GM23338 (cell line): ENCODE measurements around the gene COA8. TPM values are rescaled to one million over a fixed set of nuclear protein-coding genes. Genes with fewer than 3 reads are reported as not detected.

Experiments
- ATAC-seq: fragments of 200-7000 bp; cut with Tn5 transposase; 3 replicates; pipeline ENCODE4 v1.9.1; 2020
- DNase-seq: peaks from one replicate; pipeline ENCODE4 v3.0.0-alpha.2; 2015; ENCODE audit warnings: low spot score
- H2AFZ ChIP-seq: fragments of 200-600 bp; sonication (generic); 2 replicates; pipeline ENCODE4 v1.8.0; 2016; ENCODE audit warnings: antibody characterized with exemption, mild to moderate bottlenecking, moderate library complexity
- H3F3A ChIP-seq: fragments of 200-600 bp; sonication (generic); replicated peaks from 2 replicates; pipeline ENCODE4 v1.8.0; 2017; ENCODE audit warnings: antibody characterized with exemption, mixed run types, low read depth
- H3K27ac ChIP-seq: fragments of 200-600 bp; sonication (generic); 2 replicates; pipeline ENCODE4 v1.6.1; 2016; ENCODE audit warnings: low read depth
- H3K27me3 ChIP-seq: fragments of 200-600 bp; sonication (generic); 2 replicates; pipeline ENCODE4 v1.8.0; 2016; ENCODE audit warnings: mild to moderate bottlenecking, mixed run types, moderate library complexity; ENCODE audit not compliant: insufficient read depth
- H3K36me3 ChIP-seq: fragments of 200-600 bp; sonication (generic); 2 replicates; pipeline ENCODE4 v1.8.0; 2016; ENCODE audit warnings: mild to moderate bottlenecking; ENCODE audit not compliant: insufficient read depth
- H3K4me1 ChIP-seq: fragments of 200-600 bp; sonication (generic); 2 replicates; pipeline ENCODE4 v1.8.0; 2016; ENCODE audit warnings: mild to moderate bottlenecking, moderate library complexity; ENCODE audit not compliant: insufficient read depth
- H3K4me2 ChIP-seq: fragments of 200-600 bp; sonication (generic); 2 replicates; pipeline ENCODE4 v1.7.1; 2017; ENCODE audit warnings: mixed run types
- H3K4me3 ChIP-seq: fragments of 200-600 bp; sonication (generic); 2 replicates; pipeline ENCODE4 v1.6.1; 2016; ENCODE audit warnings: mixed run types
- H3K79me2 ChIP-seq: fragments of 200-600 bp; sonication (generic); replicated peaks from 2 replicates; pipeline ENCODE4 v1.8.0; 2017; ENCODE audit warnings: mild to moderate bottlenecking; ENCODE audit not compliant: insufficient read depth
- H3K9me2 ChIP-seq: fragments of 200-600 bp; sonication (generic); 2 replicates; pipeline ENCODE4 v1.8.0; 2017; ENCODE audit not compliant: insufficient read depth
- H4K20me1 ChIP-seq: fragments of 200-600 bp; sonication (generic); replicated peaks from 2 replicates; pipeline ENCODE4 v1.8.0; 2017; ENCODE audit warnings: mild to moderate bottlenecking; ENCODE audit not compliant: insufficient read depth
- H3K27ac Mint-ChIP-seq: 2 replicates; pipeline ENCODE4 v1.8.0; 2020; ENCODE audit warnings: inconsistent platforms, mild to moderate bottlenecking, moderate library complexity, mixed read lengths
- H3K27me3 Mint-ChIP-seq: 3 replicates; pipeline ENCODE4 v1.8.0; 2022; ENCODE audit warnings: low read depth, mild to moderate bottlenecking, moderate library complexity, mixed read lengths, inconsistent platforms; ENCODE audit not compliant: insufficient read depth, poor library complexity
- H3K36me3 Mint-ChIP-seq: 3 replicates; pipeline ENCODE4 v1.8.0; 2021; ENCODE audit warnings: low read depth, mild to moderate bottlenecking, inconsistent platforms, moderate library complexity, mixed read lengths
- H3K4me1 Mint-ChIP-seq: 3 replicates; pipeline ENCODE4 v1.8.0; 2020; ENCODE audit warnings: mild to moderate bottlenecking, inconsistent platforms, mixed read lengths
- H3K4me3 Mint-ChIP-seq: 3 replicates; pipeline ENCODE4 v1.8.0; 2021; ENCODE audit warnings: moderate library complexity, mild to moderate bottlenecking, inconsistent platforms, mixed read lengths
- H3K9me3 Mint-ChIP-seq: 3 replicates; pipeline ENCODE4 v1.8.0; 2020; ENCODE audit warnings: moderate library complexity, mild to moderate bottlenecking, inconsistent platforms, mixed read lengths
- EZH2 ChIP-seq: fragments of 200-600 bp; sonication (generic); IDR thresholded peaks from one replicate; pipeline ENCODE4 v1.8.0; 2017; ENCODE audit warnings: antibody characterized with exemption, mild to moderate bottlenecking, low read depth; ENCODE audit not compliant: unreplicated experiment
- JUNB ChIP-seq: IDR thresholded peaks from one replicate; pipeline ENCODE4 v1.6.1; 2016; ENCODE audit warnings: antibody characterized with exemption; ENCODE audit not compliant: unreplicated experiment
- NANOG ChIP-seq: IDR thresholded peaks from 2 replicates; pipeline ENCODE4 v1.6.1; 2016; ENCODE audit warnings: antibody characterized with exemption, borderline replicate concordance
- POLR2AphosphoS5 ChIP-seq: IDR thresholded peaks from 2 replicates; pipeline ENCODE4 v1.6.1; 2016; ENCODE audit warnings: antibody characterized with exemption, low read depth
- STAT1 ChIP-seq: IDR thresholded peaks from one replicate; pipeline ENCODE4 v1.6.1; 2016; ENCODE audit warnings: antibody characterized with exemption; ENCODE audit not compliant: unreplicated experiment
- ZNF114 ChIP-seq: fragments of 250-450 bp; sonication (Bioruptor Pico); IDR thresholded peaks from 2 replicates; pipeline ENCODE4 v1.5.0; 2020; ENCODE audit warnings: mild to moderate bottlenecking, moderate library complexity
- polyA plus RNA-seq: library from polyadenylated mRNA; unstranded; fragments of >200 nt; fragmentation: Nextera tagmentation; extraction: Ambion mirVana; gene quantifications from 2 replicates; pipeline ENCODE4 v1.2.1, GENCODE V29; 2016
- total RNA-seq: library from RNA; depleted of rRNA; stranded (reverse); fragments of >200 nt; shearing (Covaris generic); gene quantifications from 2 replicates; pipeline ENCODE4 v1.2.3, GENCODE V29; 2014
- TF ChIP-seq, protein P1 (sequence below): IDR thresholded peaks from 2 replicates; pipeline ENCODE4 v1.6.1; 2016; ENCODE audit warnings: antibody characterized with exemption
- TF ChIP-seq, protein P2 (sequence below): fragments of 250-450 bp; sonication (Bioruptor Pico); IDR thresholded peaks from 2 replicates; pipeline ENCODE4 v1.5.0; 2020; ENCODE audit warnings: mild to moderate bottlenecking, moderate library complexity
- TF ChIP-seq, protein P3 (sequence below): IDR thresholded peaks from one replicate; pipeline ENCODE4 v1.6.1; 2018; ENCODE audit warnings: antibody characterized with exemption; ENCODE audit not compliant: unreplicated experiment

COA8 gene
- total and polyA plus RNA-seq, 2 experiments from 2014 or later, result 61.3 to 130 TPM

DNA sequence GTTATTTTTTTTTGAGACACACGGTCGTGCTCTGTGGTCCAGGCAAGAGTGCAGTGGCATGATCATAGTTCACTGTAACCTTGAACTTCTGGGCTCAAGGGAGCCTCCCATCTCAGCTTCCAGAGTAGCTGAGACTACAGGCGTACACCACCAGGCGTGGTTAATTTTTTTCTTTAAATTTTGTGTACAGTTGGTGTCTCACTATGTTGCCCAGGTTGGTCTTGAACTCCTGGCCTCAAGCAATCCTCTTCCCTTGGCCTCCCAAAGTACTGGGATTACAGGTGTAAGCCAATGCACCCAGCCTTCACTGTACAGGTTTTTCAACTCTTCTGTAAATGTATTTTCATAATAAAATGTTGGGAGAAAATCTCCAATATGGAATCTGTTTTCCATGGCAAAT, 60.5 kb downstream of the COA8 start:
- peaks cover 4% of the 10 kb centered on the region for H3K27me3 Mint-ChIP-seq
- H3K4me1 Mint-ChIP-seq, result peaks cover 9% of the 10 kb centered on the region; the same call in 2 of the 3 replicates
- Histone ChIP-seq H3K36me3 (no peaks in the 10 kb centered on the region), H3K4me3 (no peak overlapping the region), H3K79me2 (no peaks in the 10 kb centered on the region), H3K27ac (no peak overlapping the region), H4K20me1 (no peaks in the 10 kb centered on the region), H3K9me2 (no peaks in the 10 kb centered on the region), H3K27me3 (no peaks in the 10 kb centered on the region), H3F3A (0 out of 2 replicates have a peak, but pooled peaks cover 11% of the 10 kb centered on the region), H3K4me1 (peaks cover 1% of the 10 kb centered on the region; the same call in 1 of the 2 replicates), H3K4me2 (no peak overlapping the region), H2AFZ (no peak overlapping the region)
- DNase-seq (no peak), ATAC-seq (no peak)
- TF ChIP-seq EZH2 (no peak), POLR2AphosphoS5 (no peak), JUNB (no peak), ZNF114 (CRISPR knock-in tag) (no peak)
- TF ChIP-seq, protein P1, sequence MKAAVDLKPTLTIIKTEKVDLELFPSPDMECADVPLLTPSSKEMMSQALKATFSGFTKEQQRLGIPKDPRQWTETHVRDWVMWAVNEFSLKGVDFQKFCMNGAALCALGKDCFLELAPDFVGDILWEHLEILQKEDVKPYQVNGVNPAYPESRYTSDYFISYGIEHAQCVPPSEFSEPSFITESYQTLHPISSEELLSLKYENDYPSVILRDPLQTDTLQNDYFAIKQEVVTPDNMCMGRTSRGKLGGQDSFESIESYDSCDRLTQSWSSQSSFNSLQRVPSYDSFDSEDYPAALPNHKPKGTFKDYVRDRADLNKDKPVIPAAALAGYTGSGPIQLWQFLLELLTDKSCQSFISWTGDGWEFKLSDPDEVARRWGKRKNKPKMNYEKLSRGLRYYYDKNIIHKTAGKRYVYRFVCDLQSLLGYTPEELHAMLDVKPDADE, result no peak
- no peaks in the 10 kb centered on the region for H3K9me3 Mint-ChIP-seq
- H3K27ac Mint-ChIP-seq, result no peak overlapping the region
- no peak overlapping the region for H3K4me3 Mint-ChIP-seq
- no peaks in the 10 kb centered on the region; the same call in 2 of the 3 replicates for H3K36me3 Mint-ChIP-seq

DNA sequence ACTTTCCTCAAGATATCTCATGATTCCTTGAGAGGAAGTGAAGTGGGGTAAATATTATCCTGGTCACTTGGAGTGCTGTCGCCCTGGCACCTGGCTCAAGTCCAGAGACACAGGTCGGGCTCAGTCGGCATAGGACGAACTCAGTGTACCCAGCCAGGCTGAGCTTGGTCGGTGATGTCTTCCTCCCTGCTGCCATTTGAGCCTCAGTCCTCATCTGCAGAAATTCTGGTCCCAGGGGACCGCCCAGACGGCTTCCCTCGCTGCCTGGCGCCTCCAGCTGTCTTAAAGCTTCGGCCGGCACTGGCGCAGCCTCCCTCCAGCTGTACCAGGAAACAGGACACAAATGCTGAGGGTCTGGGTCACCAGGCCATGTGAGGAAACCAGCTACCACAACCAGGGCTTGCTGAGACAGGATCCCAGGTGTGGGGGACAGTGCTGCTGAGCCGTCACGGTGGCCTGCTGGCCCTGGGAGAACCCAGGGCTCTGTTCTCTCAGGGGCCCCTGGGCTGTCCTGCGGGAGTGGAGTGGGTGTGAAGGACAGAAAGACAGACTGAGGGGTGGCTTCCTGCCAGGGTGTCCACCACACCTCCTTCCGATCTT, 61.2 kb downstream of the COA8 start:
- no peak overlapping the region for H3K27ac Mint-ChIP-seq
- TF ChIP-seq STAT1, result no peak
- TF ChIP-seq, protein P2, sequence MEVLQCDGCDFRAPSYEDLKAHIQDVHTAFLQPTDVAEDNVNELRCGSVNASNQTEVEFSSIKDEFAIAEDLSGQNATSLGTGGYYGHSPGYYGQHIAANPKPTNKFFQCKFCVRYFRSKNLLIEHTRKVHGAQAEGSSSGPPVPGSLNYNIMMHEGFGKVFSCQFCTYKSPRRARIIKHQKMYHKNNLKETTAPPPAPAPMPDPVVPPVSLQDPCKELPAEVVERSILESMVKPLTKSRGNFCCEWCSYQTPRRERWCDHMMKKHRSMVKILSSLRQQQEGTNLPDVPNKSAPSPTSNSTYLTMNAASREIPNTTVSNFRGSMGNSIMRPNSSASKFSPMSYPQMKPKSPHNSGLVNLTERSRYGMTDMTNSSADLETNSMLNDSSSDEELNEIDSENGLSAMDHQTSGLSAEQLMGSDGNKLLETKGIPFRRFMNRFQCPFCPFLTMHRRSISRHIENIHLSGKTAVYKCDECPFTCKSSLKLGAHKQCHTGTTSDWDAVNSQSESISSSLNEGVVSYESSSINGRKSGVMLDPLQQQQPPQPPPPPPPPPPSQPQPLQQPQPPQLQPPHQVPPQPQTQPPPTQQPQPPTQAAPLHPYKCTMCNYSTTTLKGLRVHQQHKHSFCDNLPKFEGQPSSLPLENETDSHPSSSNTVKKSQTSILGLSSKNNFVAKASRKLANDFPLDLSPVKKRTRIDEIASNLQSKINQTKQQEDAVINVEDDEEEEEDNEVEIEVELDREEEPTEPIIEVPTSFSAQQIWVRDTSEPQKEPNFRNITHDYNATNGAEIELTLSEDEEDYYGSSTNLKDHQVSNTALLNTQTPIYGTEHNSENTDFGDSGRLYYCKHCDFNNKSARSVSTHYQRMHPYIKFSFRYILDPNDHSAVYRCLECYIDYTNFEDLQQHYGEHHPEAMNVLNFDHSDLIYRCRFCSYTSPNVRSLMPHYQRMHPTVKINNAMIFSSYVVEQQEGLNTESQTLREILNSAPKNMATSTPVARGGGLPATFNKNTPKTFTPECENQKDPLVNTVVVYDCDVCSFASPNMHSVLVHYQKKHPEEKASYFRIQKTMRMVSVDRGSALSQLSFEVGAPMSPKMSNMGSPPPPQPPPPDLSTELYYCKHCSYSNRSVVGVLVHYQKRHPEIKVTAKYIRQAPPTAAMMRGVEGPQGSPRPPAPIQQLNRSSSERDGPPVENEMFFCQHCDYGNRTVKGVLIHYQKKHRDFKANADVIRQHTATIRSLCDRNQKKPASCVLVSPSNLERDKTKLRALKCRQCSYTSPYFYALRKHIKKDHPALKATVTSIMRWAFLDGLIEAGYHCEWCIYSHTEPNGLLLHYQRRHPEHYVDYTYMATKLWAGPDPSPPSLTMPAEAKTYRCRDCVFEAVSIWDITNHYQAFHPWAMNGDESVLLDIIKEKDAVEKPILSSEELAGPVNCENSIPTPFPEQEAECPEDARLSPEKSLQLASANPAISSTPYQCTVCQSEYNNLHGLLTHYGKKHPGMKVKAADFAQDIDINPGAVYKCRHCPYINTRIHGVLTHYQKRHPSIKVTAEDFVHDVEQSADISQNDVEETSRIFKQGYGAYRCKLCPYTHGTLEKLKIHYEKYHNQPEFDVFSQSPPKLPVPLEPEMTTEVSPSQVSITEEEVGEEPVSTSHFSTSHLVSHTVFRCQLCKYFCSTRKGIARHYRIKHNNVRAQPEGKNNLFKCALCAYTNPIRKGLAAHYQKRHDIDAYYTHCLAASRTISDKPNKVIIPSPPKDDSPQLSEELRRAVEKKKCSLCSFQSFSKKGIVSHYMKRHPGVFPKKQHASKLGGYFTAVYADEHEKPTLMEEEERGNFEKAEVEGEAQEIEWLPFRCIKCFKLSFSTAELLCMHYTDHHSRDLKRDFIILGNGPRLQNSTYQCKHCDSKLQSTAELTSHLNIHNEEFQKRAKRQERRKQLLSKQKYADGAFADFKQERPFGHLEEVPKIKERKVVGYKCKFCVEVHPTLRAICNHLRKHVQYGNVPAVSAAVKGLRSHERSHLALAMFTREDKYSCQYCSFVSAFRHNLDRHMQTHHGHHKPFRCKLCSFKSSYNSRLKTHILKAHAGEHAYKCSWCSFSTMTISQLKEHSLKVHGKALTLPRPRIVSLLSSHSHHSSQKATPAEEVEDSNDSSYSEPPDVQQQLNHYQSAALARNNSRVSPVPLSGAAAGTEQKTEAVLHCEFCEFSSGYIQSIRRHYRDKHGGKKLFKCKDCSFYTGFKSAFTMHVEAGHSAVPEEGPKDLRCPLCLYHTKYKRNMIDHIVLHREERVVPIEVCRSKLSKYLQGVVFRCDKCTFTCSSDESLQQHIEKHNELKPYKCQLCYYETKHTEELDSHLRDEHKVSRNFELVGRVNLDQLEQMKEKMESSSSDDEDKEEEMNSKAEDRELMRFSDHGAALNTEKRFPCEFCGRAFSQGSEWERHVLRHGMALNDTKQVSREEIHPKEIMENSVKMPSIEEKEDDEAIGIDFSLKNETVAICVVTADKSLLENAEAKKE (CRISPR knock-in tag), result no peak
- TF ChIP-seq, protein P3, sequence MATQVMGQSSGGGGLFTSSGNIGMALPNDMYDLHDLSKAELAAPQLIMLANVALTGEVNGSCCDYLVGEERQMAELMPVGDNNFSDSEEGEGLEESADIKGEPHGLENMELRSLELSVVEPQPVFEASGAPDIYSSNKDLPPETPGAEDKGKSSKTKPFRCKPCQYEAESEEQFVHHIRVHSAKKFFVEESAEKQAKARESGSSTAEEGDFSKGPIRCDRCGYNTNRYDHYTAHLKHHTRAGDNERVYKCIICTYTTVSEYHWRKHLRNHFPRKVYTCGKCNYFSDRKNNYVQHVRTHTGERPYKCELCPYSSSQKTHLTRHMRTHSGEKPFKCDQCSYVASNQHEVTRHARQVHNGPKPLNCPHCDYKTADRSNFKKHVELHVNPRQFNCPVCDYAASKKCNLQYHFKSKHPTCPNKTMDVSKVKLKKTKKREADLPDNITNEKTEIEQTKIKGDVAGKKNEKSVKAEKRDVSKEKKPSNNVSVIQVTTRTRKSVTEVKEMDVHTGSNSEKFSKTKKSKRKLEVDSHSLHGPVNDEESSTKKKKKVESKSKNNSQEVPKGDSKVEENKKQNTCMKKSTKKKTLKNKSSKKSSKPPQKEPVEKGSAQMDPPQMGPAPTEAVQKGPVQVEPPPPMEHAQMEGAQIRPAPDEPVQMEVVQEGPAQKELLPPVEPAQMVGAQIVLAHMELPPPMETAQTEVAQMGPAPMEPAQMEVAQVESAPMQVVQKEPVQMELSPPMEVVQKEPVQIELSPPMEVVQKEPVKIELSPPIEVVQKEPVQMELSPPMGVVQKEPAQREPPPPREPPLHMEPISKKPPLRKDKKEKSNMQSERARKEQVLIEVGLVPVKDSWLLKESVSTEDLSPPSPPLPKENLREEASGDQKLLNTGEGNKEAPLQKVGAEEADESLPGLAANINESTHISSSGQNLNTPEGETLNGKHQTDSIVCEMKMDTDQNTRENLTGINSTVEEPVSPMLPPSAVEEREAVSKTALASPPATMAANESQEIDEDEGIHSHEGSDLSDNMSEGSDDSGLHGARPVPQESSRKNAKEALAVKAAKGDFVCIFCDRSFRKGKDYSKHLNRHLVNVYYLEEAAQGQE, result no peak
- no peak for TF ChIP-seq NANOG
- peaks cover 6% of the 10 kb centered on the region for H3K27me3 Mint-ChIP-seq
- Histone ChIP-seq H3K4me1 (peaks cover 3% of the 10 kb centered on the region; the same call in 1 of the 2 replicates), H3K27ac (no peak overlapping the region), H3K79me2 (no peaks in the 10 kb centered on the region), H3K9me2 (no peaks in the 10 kb centered on the region), H3K4me3 (no peak overlapping the region), H2AFZ (0 out of 2 replicates have a peak overlapping the region, but pooled peaks have one; percentile 28), H3K36me3 (no peaks in the 10 kb centered on the region), H3K27me3 (no peaks in the 10 kb centered on the region), H4K20me1 (no peaks in the 10 kb centered on the region), H3F3A (0 out of 2 replicates have a peak, but pooled peaks cover 11% of the 10 kb centered on the region), H3K4me2 (no peak overlapping the region)
- no peaks in the 10 kb centered on the region for H3K9me3 Mint-ChIP-seq
- H3K4me1 Mint-ChIP-seq, result peaks cover 9% of the 10 kb centered on the region; the same call in 2 of the 3 replicates
- H3K36me3 Mint-ChIP-seq, result no peaks in the 10 kb centered on the region; the same call in 2 of the 3 replicates
- DNase-seq (no peak), ATAC-seq (no peak)
- no peak overlapping the region for H3K4me3 Mint-ChIP-seq
